CD14-positive monocyte (primary cell): Measurements from ENCODE around the gene KRT7. TPM values are rescaled to one million over a fixed set of nuclear protein-coding genes. Genes with fewer than 3 reads are reported as not detected.
A peak's percentile ranks its signal among the peaks of the same experiment; 100 is the strongest.

Source experiments
- DNase-seq, 3 donors: peaks; one replicate each; pipeline ENCODE4 v3.0.0-alpha.2; 2011 to 2022
- H2AFZ ChIP-seq: 2 replicates; pipeline ENCODE4 v1.6.0; 2012; ENCODE audit warnings: mild to moderate bottlenecking, low read depth, low read length, inconsistent platforms; ENCODE audit not compliant: insufficient read depth, poor library complexity, severe bottlenecking
- H3K27ac ChIP-seq, 2 donors: 1 replicate in 1 of 2; 2 replicates in 1 of 2; pipeline ENCODE4 v1.5.1; 2012 to 2013; ENCODE audit warnings: low read length in 2 of 2, control low read depth in 1 of 2, inconsistent platforms in 1 of 2, low read depth in 1 of 2, mild to moderate bottlenecking in 1 of 2
- H3K27me3 ChIP-seq, 2 donors: one replicate each; pipeline versions ENCODE4 v1.6.0 to v1.6.1; 2011 to 2013; ENCODE audit warnings: low read length in 2 of 2; ENCODE audit not compliant: control insufficient read depth in 2 of 2, insufficient read depth in 2 of 2
- H3K36me3 ChIP-seq, 2 donors: replicated peaks in 1 of 2; 1 replicate in 1 of 2; 2 replicates in 1 of 2; pipeline versions ENCODE4 v1.5.1 to v1.6.1; 2012 to 2013; ENCODE audit warnings: low read length in 2 of 2, control low read depth in 1 of 2, inconsistent platforms in 1 of 2, mild to moderate bottlenecking in 1 of 2; ENCODE audit not compliant: insufficient read depth in 2 of 2, control insufficient read depth in 1 of 2
- H3K4me1 ChIP-seq, 2 donors: 1 replicate in 1 of 2; 2 replicates in 1 of 2; pipeline versions ENCODE4 v1.5.1 to v1.6.1; 2012 to 2013; ENCODE audit warnings: low read length in 2 of 2, control low read depth in 1 of 2, inconsistent platforms in 1 of 2, mild to moderate bottlenecking in 1 of 2, moderate library complexity in 1 of 2; ENCODE audit not compliant: insufficient read depth in 2 of 2, control insufficient read depth in 1 of 2
- H3K4me2 ChIP-seq: replicated peaks from 2 replicates; pipeline ENCODE3; 2012; ENCODE audit warnings: low read length, moderate library complexity, mild to moderate bottlenecking; ENCODE audit not compliant: poor library complexity, severe bottlenecking; ENCODE audit errors: extremely low read depth
- H3K4me3 ChIP-seq, 3 experiments: fragments of 200-600 bp in 1 of 3; sonication (generic) in 1 of 3; replicated peaks in 1 of 3; 1 replicate in 2 of 3; 2 replicates in 1 of 3; pipeline ENCODE4 v1.5.1; 2011 to 2013; ENCODE audit warnings: low read length in 3 of 3, mild to moderate bottlenecking in 3 of 3, control low read depth in 2 of 3, low read depth in 2 of 3, inconsistent platforms in 1 of 3, moderate library complexity in 1 of 3
- H3K79me2 ChIP-seq: 2 replicates; pipeline ENCODE4 v1.6.0; 2012; ENCODE audit warnings: mild to moderate bottlenecking, control low read depth, inconsistent platforms, low read length, moderate library complexity; ENCODE audit not compliant: insufficient read depth
- H3K9ac ChIP-seq: 2 replicates; pipeline ENCODE4 v1.6.0; 2017; ENCODE audit warnings: low read length, mild to moderate bottlenecking; ENCODE audit not compliant: insufficient read depth, poor library complexity, severe bottlenecking
- H3K9me3 ChIP-seq, 2 donors: replicated peaks in 1 of 2; 1 replicate in 1 of 2; 2 replicates in 1 of 2; pipeline versions ENCODE4 v1.5.1 to v1.6.1; 2012 to 2013; ENCODE audit warnings: low read length in 2 of 2, control low read depth in 1 of 2; ENCODE audit not compliant: control insufficient read depth in 1 of 2, insufficient read depth in 1 of 2
- H4K20me1 ChIP-seq: 2 replicates; pipeline ENCODE4 v1.6.0; 2012; ENCODE audit warnings: mild to moderate bottlenecking, low read length, control low read depth, moderate library complexity; ENCODE audit not compliant: insufficient read depth
- H3K27ac Mint-ChIP-seq, 7 donors: one replicate each; pipeline ENCODE4 v1.8.0; 2020; ENCODE audit warnings: mild to moderate bottlenecking in 7 of 7, mixed read lengths in 7 of 7, moderate library complexity in 6 of 7, inconsistent platforms in 2 of 7
- H3K27me3 Mint-ChIP-seq, 3 donors: one replicate each; pipeline ENCODE4 v1.8.0; 2021 to 2022; ENCODE audit warnings: low read depth in 3 of 3, mild to moderate bottlenecking in 3 of 3, mixed read lengths in 3 of 3, moderate library complexity in 3 of 3, inconsistent platforms in 1 of 3
- H3K36me3 Mint-ChIP-seq, 2 donors: one replicate each; pipeline ENCODE4 v1.8.0; 2020; ENCODE audit warnings: mixed read lengths in 2 of 2, inconsistent platforms in 1 of 2, mild to moderate bottlenecking in 1 of 2
- H3K4me1 Mint-ChIP-seq: one replicate; pipeline ENCODE4 v1.8.0; 2020; ENCODE audit warnings: mild to moderate bottlenecking, mixed read lengths
- H3K4me3 Mint-ChIP-seq, 2 donors: one replicate each; pipeline ENCODE4 v1.8.0; 2020; ENCODE audit warnings: mild to moderate bottlenecking in 2 of 2, mixed read lengths in 2 of 2, moderate library complexity in 1 of 2
- H3K9me3 Mint-ChIP-seq, 7 donors: one replicate each; pipeline ENCODE4 v1.8.0; 2020 to 2022; ENCODE audit warnings: mixed read lengths in 7 of 7, mild to moderate bottlenecking in 6 of 7, moderate library complexity in 6 of 7, inconsistent platforms in 2 of 7
- CTCF ChIP-seq: fragments of 200-600 bp; IDR thresholded peaks from one replicate; pipeline ENCODE4 v1.8.0; 2022; ENCODE audit warnings: antibody characterized with exemption, mild to moderate bottlenecking
- WGBS: methylation state at CpG from one replicate; pipeline ENCODE4 v1.1.5; 2013; ENCODE audit warnings: missing lambda C conversion rate; ENCODE audit not compliant: insufficient coverage; 5-methylcytosine and 5-hydroxymethylcytosine counted together
- intact Hi-C, 2 donors: fragments of 100-400 bp; cut with micrococcal nuclease; formaldehyde crosslinking; loops; one replicate each; pipeline versions ENCODE4 v1.15.0 to v1.15.1; 2023
- polyA plus RNA-seq, 3 donors: library from polyadenylated mRNA; depleted of rRNA in 1 of 3; unstranded in 2 of 3; stranded (reverse) in 1 of 3; fragments of 300-500 nt in 2 of 3; fragments of >200 nt in 1 of 3; fragmentation: Illumina TruSeq in 2 of 3; gene quantifications; 1 replicate in 2 of 3; 2 replicates in 1 of 3; pipeline ENCODE4 v1.2.3, GENCODE V29; 2012 to 2021

KRT7 gene
- polyA plus RNA-seq, 3 donors: 1.3 to 2.7 TPM; not detected in 1

DNA sequence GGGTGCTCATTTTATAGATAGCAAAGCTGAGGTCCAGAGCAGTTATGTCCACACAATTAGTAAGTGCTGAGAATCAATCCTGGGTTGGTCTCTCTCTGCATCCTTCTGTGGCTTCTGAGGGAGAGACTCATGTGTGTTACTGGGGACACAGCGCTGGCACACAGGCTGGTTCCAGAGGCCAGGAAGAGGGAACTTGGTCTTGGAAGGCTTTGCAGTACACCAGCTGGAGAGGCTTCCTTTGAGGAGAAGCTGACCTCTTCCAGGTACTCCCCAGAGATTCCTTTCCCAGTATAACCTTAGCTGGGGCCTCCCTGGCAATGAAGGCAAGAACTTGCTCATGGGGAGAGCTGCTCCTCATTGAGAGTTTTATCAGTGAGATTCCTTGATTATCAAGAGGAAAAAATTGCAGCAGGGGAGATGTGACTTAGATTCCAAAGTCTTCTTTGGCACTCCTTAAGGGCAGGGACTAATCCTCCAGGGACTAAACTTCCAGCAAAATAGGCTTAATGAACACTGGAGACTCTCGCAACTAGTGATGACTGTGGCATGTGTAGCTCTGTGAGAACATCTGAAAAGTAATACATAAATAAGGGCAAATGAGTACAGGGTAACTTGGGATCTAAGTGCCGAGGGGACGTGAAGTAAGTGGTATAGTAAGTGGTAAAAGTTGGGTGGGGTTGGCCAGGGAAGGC lies 27.3 kb upstream of the KRT7 start:
- Mint-ChIP-seq H3K9me3 (peaks cover 0 to 2% (median 0%) of the 10 kb centered on the region in 7 donors), H3K36me3 (peaks cover under 1 to 5% of the 10 kb centered on the region in 2 donors), H3K4me3 (peak overlapping the region in 1 of 2 donors; percentile 43), H3K27me3 (peaks cover 0 to 4% (median 0%) of the 10 kb centered on the region in 3 donors), H3K27ac (peak overlapping the region in 5 of 7 donors; percentile 18 to 98 (median 73)), H3K4me1 (peaks cover 82% of the 10 kb centered on the region)
- Histone ChIP-seq H3K79me2 (no peaks in the 10 kb centered on the region), H3K36me3 (no peaks in the 10 kb centered on the region), H3K27me3 (no peaks in the 10 kb centered on the region), H3K4me1 (peaks cover 55 to 79% of the 10 kb centered on the region in 2 donors), H3K9ac (no peak overlapping the region), H3K9me3 (no peaks in the 10 kb centered on the region), H3K4me2 (no peak overlapping the region), H2AFZ (no peak overlapping the region), H3K4me3 (no peak overlapping the region), H3K27ac (peak overlapping the region in 1 of 2 donors; percentile 15), H4K20me1 (no peaks in the 10 kb centered on the region)
- TF ChIP-seq CTCF: no peak
- 100% methylated on average over 4 of the region's 4 CpGs for WGBS
- intact Hi-C loops: no loop called here
- DNase-seq: no peak

DNA sequence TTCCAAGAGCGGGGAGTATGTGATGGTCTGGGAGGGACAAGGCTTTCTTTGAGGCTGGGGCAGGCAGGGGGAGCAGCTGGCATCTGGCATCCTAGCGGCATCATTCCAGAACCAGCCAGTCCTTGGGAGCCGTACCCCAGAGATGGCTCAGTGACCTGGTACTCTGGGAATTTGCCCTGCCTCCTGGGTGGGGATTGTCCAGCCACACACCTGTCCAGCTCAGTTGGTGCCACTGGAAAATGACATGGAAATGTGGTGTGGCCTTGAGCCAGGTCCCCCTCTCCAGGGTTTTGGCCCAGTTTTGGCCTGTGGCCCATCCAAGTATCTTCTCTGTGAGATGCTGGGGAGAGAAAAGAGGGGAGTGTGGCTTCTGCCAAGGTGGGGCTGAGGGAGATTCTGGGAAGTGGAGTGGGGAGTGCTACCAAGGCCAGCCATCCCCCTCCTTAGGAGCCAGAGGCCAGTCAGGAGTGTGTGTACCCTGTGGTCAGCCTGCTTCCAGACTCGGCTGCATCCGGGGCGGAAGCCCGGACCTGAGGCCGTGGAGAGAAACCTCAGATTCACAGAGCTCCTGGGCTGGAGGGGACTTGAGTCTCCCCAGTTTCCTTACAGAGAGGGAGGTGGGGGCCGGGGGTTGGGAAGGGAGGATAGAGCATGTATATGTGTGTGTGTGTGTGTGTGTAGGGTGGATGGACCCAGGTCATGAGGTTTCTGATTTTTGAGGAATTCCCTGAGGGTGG lies 26.6 kb upstream of the KRT7 start:
- Histone ChIP-seq H3K4me2 (no peak overlapping the region), H3K36me3 (no peaks in the 10 kb centered on the region), H2AFZ (no peak overlapping the region), H3K27me3 (no peaks in the 10 kb centered on the region), H3K4me1 (peaks cover 55 to 79% of the 10 kb centered on the region in 2 donors), H3K27ac (no peak overlapping the region), H3K79me2 (no peaks in the 10 kb centered on the region), H3K9ac (no peak overlapping the region), H3K4me3 (no peak overlapping the region), H3K9me3 (no peaks in the 10 kb centered on the region), H4K20me1 (no peaks in the 10 kb centered on the region)
- intact Hi-C loops: no loop called here
- Mint-ChIP-seq H3K4me1 (peaks cover 82% of the 10 kb centered on the region), H3K27ac (peak overlapping the region in 3 of 7 donors; percentile 17 to 68 (median 62)), H3K9me3 (peaks cover 0 to 2% (median 0%) of the 10 kb centered on the region in 7 donors), H3K27me3 (peaks cover 0 to 4% (median 0%) of the 10 kb centered on the region in 3 donors), H3K4me3 (no peak overlapping the region), H3K36me3 (peaks cover 0 to 5% of the 10 kb centered on the region in 2 donors)
- 94% methylated on average over 3 of the region's 9 CpGs for WGBS
- no peak for TF ChIP-seq CTCF
- DNase-seq: no peak
